GM12873 (cell line): ENCODE data around the gene AOC3.

ENCODE experiments used
- CTCF ChIP-seq: IDR thresholded peaks from 2 replicates; pipeline ENCODE4 v1.5.1; 2012; ENCODE audit warnings: low read depth, mild to moderate bottlenecking, moderate library complexity, low read length, control low read depth; ENCODE audit not compliant: insufficient read depth; ENCODE audit errors: missing control alignments

The AOC3 gene

DNA sequence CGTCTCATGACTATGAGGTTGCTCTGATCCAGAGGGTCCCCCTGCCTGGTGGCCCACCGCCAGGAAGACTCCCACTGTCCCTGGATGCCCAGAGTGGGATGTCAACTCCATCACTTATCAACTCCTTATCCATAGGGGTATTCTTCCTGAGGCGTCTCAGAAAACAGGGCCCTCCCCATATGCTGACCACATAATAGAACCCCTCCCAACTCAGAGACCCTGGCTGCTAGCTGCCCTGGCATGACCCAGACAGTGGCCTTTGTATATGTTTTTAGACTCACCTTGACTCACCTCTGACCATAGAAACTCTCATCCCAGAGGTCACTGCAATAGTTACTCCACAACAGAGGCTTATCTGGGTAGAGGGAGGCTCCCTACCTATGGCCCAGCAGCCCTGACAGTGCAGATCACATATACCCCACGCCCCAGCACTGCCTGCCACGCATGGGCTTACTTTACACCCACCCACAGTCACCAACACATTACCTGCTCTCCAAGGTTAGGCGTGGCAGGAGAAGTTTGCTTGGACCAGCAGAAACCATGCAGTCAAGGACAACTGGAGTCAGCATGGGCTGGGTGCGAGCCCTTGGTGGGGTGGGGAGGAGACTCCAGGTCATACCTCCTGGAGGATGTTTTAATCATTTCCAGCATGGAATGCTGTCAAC lies 47.3 kb downstream of the AOC3 start:
- no peak for TF ChIP-seq CTCF

DNA sequence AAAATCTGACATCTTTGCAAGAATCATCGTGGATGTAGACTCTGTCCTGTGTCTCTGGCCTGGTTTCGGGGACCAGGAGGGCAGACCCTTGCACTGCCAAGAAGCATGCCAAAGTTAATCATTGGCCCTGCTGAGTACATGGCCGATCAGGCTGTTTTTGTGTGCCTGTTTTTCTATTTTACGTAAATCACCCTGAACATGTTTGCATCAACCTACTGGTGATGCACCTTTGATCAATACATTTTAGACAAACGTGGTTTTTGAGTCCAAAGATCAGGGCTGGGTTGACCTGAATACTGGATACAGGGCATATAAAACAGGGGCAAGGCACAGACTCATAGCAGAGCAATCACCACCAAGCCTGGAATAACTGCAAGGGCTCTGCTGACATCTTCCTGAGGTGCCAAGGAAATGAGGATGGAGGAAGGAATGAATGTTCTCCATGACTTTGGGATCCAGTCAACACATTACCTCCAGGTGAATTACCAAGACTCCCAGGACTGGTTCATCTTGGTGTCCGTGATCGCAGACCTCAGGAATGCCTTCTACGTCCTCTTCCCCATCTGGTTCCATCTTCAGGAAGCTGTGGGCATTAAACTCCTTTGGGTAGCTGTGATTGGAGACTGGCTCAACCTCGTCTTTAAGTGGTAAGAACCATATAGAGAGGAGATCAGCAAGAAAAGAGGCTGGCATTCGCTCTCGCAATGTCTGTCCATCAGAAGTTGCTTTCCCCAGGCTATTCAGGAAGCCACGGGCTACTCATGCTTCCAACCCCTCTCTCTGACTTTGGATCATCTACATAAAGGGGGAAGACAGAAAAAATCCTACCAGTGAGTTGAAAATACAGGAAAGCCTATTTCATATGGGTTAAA lies 49.7 kb downstream of the AOC3 start, which contains the start of gene G6PC1:
G6PC1 (plus strand) TSS at position 340 of the 872 bp plus-strand sequence; CDS start at position 418, 78 bp downstream.
- TF ChIP-seq CTCF: no peak

DNA sequence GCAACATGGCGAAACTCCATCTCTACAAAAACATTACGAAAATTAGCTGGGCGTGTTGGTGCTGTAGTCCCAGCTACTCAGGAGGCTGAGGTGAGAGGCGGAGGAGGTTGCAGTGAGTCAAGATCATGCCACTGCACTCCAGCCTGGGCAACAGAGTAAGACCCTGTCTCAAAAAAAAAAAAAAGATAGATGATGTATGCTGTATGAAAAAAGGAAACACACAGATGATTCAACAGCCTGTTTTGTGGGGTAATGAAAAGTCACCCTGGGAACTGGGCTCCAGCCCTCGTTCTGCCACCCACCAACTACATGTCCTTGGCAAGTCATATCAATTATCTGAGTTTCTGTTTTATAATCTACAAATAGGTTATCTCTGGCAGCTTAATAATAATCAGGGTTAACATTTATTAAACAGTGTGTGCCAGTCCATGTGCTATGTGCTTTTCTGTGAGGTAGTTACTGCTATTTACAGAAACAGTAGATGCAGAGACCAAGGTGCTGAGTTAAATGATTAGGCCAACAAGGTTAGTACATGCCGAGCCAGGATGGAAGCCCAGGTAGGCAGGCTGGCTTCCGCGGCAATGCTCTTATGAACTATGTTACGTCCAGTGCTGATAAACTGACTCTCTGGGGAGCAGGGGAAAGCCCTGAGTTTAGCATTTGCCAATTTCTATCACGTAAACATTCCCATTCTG lies 50.7 kb downstream of the AOC3 start:
- TF ChIP-seq CTCF: no peak

GRCh38 chr17:42904110-42904469 lies 53.1 kb downstream of the AOC3 start:
- no peak for TF ChIP-seq CTCF

DNA sequence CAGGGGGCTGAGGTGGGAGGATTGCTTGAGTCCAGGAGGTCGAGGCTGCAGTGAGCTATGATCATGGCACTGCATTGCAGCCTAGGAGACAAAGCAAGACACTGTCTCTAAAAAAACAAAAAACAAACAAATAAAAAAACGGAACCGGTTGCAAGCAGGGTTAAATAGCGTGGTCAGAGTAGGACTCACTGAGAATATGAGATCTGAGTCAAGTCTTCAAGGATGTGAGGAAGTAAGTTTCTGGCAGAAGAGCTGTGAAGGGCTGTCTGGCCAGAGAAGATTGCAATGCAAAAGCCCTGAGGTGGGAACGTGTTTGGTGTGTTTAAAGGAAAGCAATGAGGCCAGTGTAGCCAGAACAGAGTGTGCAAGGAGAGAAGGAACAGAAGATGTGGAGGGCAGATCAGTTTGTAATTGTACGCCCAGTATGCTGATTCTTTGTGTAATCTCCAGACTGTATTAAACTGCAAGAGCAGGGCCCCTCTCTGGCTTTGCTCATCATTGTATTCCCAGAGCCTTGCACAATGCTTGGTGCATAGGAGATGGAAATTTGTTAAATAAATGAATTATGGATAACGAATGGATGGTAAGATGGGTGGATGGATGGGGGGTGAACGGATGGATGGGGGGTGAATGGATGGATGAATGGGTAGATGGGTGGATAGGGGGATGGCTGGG lies 55.9 kb downstream of the AOC3 start:
- TF ChIP-seq CTCF: no peak
